Measurements from ENCODE around the gene SIK2. TPM values are rescaled to one million over a fixed set of nuclear protein-coding genes. Genes with fewer than 3 reads are reported as not detected.

Gene SIK2
- total and polyA plus RNA-seq, 2 donors from 2014 or later: 6.4 to 40.1 TPM

- Histone ChIP-seq H3K4me3 (ENCODE audit: low read length in 3 of 3) (no peak overlapping the region), H3K27me3 (ENCODE audit: control insufficient read depth, insufficient read depth, low read length) (no peaks in the 10 kb centered on the region), H3K9me3 (ENCODE audit: control insufficient read depth in 2 of 3, insufficient read depth in 1 of 3, low read length in 3 of 3) (no peaks in the 10 kb centered on the region), H3K4me1 (ENCODE audit: control insufficient read depth in 2 of 3, insufficient read depth in 2 of 3, low read depth in 1 of 3, low read length in 3 of 3) (no peaks in the 10 kb centered on the region), H3K9ac (ENCODE audit: low read length in 3 of 3) (no peak overlapping the region), H3K36me3 (ENCODE audit: control insufficient read depth in 2 of 3, insufficient read depth in 3 of 3, low read length in 3 of 3) (no peaks in the 10 kb centered on the region), H3K27ac (ENCODE audit: low read depth in 2 of 2, low read length in 2 of 2) (no peak overlapping the region)
- no peak for DNase-seq
- no peak for FAIRE-seq
- TF ChIP-seq, protein P1, sequence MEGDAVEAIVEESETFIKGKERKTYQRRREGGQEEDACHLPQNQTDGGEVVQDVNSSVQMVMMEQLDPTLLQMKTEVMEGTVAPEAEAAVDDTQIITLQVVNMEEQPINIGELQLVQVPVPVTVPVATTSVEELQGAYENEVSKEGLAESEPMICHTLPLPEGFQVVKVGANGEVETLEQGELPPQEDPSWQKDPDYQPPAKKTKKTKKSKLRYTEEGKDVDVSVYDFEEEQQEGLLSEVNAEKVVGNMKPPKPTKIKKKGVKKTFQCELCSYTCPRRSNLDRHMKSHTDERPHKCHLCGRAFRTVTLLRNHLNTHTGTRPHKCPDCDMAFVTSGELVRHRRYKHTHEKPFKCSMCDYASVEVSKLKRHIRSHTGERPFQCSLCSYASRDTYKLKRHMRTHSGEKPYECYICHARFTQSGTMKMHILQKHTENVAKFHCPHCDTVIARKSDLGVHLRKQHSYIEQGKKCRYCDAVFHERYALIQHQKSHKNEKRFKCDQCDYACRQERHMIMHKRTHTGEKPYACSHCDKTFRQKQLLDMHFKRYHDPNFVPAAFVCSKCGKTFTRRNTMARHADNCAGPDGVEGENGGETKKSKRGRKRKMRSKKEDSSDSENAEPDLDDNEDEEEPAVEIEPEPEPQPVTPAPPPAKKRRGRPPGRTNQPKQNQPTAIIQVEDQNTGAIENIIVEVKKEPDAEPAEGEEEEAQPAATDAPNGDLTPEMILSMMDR (IDR thresholded peaks at IDR 0.05; ENCODE audit: borderline replicate concordance, extremely low read depth, insufficient read depth): no peak
- intact Hi-C loops (cut with DNase I): loop anchor here (10.0 kb wide), 1 partner anchor 253 kb away; no protein-coding TSS in a partner anchor
Measured at GRCh38 chr11:111581341-111581740, 20.9 kb upstream of the SIK2 start.

- DNase-seq: no peak
- H3K4me1 ChIP-seq (ENCODE audit: control insufficient read depth in 2 of 3, insufficient read depth in 2 of 3, low read depth in 1 of 3, low read length in 3 of 3): no peaks in the 10 kb centered on the region
- TF ChIP-seq, protein P1 (IDR thresholded peaks at IDR 0.05; ENCODE audit: borderline replicate concordance, extremely low read depth, insufficient read depth): no peak
- no peak overlapping the region for H3K9ac ChIP-seq (ENCODE audit: low read length in 3 of 3)
- H3K36me3 ChIP-seq (ENCODE audit: control insufficient read depth in 2 of 3, insufficient read depth in 3 of 3, low read length in 3 of 3): no peaks in the 10 kb centered on the region
- no peak for FAIRE-seq
- no peak overlapping the region for H3K4me3 ChIP-seq (ENCODE audit: low read length in 3 of 3)
- H3K27ac ChIP-seq (ENCODE audit: low read depth in 2 of 2, low read length in 2 of 2): no peak overlapping the region
- H3K9me3 ChIP-seq (ENCODE audit: control insufficient read depth in 2 of 3, insufficient read depth in 1 of 3, low read length in 3 of 3): no peaks in the 10 kb centered on the region
- no peaks in the 10 kb centered on the region for H3K27me3 ChIP-seq (ENCODE audit: control insufficient read depth, insufficient read depth, low read length)
- intact Hi-C loops (cut with DNase I): loop anchor here (10.0 kb wide), 1 partner anchor 253 kb away; no protein-coding TSS in a partner anchor
Measured at GRCh38 chr11:111582163-111582562, 20.1 kb upstream of the SIK2 start.

DNA sequence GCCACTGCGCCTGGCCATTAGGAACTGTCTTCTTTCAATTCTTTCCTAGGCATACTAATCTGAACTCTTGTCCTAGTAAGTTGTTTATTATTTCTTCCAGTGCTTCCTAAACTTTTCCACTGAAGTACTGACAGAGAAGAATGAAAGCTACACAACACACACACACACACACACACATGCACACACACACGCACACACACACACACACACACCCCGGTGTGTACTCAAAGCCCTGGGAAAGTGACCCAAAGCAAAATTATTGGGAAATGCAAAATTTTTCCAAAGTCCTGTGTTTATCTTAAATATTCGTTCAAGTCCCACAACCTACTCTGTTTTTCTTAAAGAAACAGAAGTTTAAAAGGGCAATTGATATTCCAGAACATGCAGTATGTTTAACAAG is 19.4 kb upstream of the SIK2 start:
- no peaks in the 10 kb centered on the region for H3K9me3 ChIP-seq (ENCODE audit: control insufficient read depth in 2 of 3, insufficient read depth in 1 of 3, low read length in 3 of 3)
- TF ChIP-seq, protein P1 (IDR thresholded peaks at IDR 0.05; ENCODE audit: borderline replicate concordance, extremely low read depth, insufficient read depth): no peak
- FAIRE-seq: no peak
- no peak for DNase-seq
- no peaks in the 10 kb centered on the region for H3K27me3 ChIP-seq (ENCODE audit: control insufficient read depth, insufficient read depth, low read length)
- no peaks in the 10 kb centered on the region for H3K36me3 ChIP-seq (ENCODE audit: control insufficient read depth in 2 of 3, insufficient read depth in 3 of 3, low read length in 3 of 3)
- H3K27ac ChIP-seq (ENCODE audit: low read depth in 2 of 2, low read length in 2 of 2): no peak overlapping the region
- H3K9ac ChIP-seq (ENCODE audit: low read length in 3 of 3): no peak overlapping the region
- intact Hi-C loops (cut with DNase I): loop anchor here (10.0 kb wide), 1 partner anchor 252 kb away; no protein-coding TSS in a partner anchor
- no peaks in the 10 kb centered on the region for H3K4me1 ChIP-seq (ENCODE audit: control insufficient read depth in 2 of 3, insufficient read depth in 2 of 3, low read depth in 1 of 3, low read length in 3 of 3)
- no peak overlapping the region for H3K4me3 ChIP-seq (ENCODE audit: low read length in 3 of 3)

GRCh38 chr11:111585371-111585770 is 16.9 kb upstream of the SIK2 start:
- no peaks in the 10 kb centered on the region for H3K4me1 ChIP-seq (ENCODE audit: control insufficient read depth in 2 of 3, insufficient read depth in 2 of 3, low read depth in 1 of 3, low read length in 3 of 3)
- intact Hi-C loops (cut with DNase I): loop anchor here (10.0 kb wide), 1 partner anchor 249 kb away; no protein-coding TSS in a partner anchor
- H3K27ac ChIP-seq (ENCODE audit: low read depth in 2 of 2, low read length in 2 of 2): no peak overlapping the region
- H3K27me3 ChIP-seq (ENCODE audit: control insufficient read depth, insufficient read depth, low read length): no peaks in the 10 kb centered on the region
- FAIRE-seq (no peak), DNase-seq (no peak)
- TF ChIP-seq, protein P1 (IDR thresholded peaks at IDR 0.05; ENCODE audit: borderline replicate concordance, extremely low read depth, insufficient read depth): no peak
- H3K36me3 ChIP-seq (ENCODE audit: control insufficient read depth in 2 of 3, insufficient read depth in 3 of 3, low read length in 3 of 3): no peaks in the 10 kb centered on the region
- H3K4me3 ChIP-seq (ENCODE audit: low read length in 3 of 3): no peak overlapping the region
- H3K9me3 ChIP-seq (ENCODE audit: control insufficient read depth in 2 of 3, insufficient read depth in 1 of 3, low read length in 3 of 3): no peaks in the 10 kb centered on the region
- no peak overlapping the region for H3K9ac ChIP-seq (ENCODE audit: low read length in 3 of 3)

All from kidney (tissue), 14 donors.